ENCODE results near the gene SERPIND1.

DNA sequence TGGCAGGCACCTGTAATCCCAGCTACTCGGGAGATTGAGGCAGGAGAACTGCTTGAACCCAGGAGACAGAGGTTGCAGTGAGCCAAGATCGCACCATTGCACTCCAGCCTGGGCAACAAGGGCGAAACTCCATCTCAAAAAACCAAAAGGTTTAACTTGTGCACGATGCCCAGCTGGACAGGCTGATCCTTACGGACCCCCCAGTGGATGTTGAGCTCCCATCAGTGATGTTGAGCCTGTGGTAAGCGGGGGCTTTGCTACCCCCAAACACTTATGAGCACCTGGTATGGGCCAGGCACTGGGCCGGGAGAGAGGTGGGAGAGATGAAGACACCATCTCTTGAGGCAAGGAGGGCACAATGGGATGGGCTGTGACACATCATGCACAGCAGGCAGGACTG is 7.4 kb upstream of the SERPIND1 start:
- TF ChIP-seq POLR2A (IDR thresholded peaks at IDR 0.05), result no peak
- TF ChIP-seq, protein P1, sequence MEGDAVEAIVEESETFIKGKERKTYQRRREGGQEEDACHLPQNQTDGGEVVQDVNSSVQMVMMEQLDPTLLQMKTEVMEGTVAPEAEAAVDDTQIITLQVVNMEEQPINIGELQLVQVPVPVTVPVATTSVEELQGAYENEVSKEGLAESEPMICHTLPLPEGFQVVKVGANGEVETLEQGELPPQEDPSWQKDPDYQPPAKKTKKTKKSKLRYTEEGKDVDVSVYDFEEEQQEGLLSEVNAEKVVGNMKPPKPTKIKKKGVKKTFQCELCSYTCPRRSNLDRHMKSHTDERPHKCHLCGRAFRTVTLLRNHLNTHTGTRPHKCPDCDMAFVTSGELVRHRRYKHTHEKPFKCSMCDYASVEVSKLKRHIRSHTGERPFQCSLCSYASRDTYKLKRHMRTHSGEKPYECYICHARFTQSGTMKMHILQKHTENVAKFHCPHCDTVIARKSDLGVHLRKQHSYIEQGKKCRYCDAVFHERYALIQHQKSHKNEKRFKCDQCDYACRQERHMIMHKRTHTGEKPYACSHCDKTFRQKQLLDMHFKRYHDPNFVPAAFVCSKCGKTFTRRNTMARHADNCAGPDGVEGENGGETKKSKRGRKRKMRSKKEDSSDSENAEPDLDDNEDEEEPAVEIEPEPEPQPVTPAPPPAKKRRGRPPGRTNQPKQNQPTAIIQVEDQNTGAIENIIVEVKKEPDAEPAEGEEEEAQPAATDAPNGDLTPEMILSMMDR (IDR thresholded peaks at IDR 0.05), result no peak

All from gastroesophageal sphincter (tissue), 3 donors.